HG03139 (cell line): ENCODE measurements around the gene TMEM273.

ENCODE experiments used
- ATAC-seq: cut with Tn5 transposase; IDR thresholded peaks from one replicate; pipeline ENCODE4 v1.9.1; 2021; ENCODE audit not compliant: unreplicated experiment

TMEM273 gene

GRCh38 chr10:49187950-49188761, at the start of gene TMEM273:
Gene TMEM273, minus strand, starts transcription at chr10:49188391. Its CDS starts 55 bp downstream, at chr10:49188336.
- ATAC-seq = peak; percentile 68

GRCh38 chr10:49237985-49238384, 49.8 kb upstream of the TMEM273 start:
- ATAC-seq = no peak

- ATAC-seq = no peak
These were observed 47.2 kb upstream of the TMEM273 start for GRCh38 chr10:49235392-49235791.

- ATAC-seq = no peak
These were observed 43.1 kb upstream of the TMEM273 start for GRCh38 chr10:49231086-49231820.

GRCh38 chr10:49230004-49230403, 41.8 kb upstream of the TMEM273 start:
- no peak for ATAC-seq

- no peak for ATAC-seq
These were observed 40.5 kb upstream of the TMEM273 start for GRCh38 chr10:49228677-49229076.

GRCh38 chr10:49227406-49227805, 39.2 kb upstream of the TMEM273 start:
- no peak for ATAC-seq

- ATAC-seq = no peak
These were observed 38.4 kb upstream of the TMEM273 start for GRCh38 chr10:49226594-49226993.

GRCh38 chr10:49225218-49225876, 37.2 kb upstream of the TMEM273 start:
- ATAC-seq = no peak

- no peak for ATAC-seq
These were observed 35.0 kb upstream of the TMEM273 start for GRCh38 chr10:49223205-49223604.

- ATAC-seq = no peak
These were observed 34.0 kb upstream of the TMEM273 start for GRCh38 chr10:49222170-49222569.

- ATAC-seq = no peak
These were observed 32.5 kb upstream of the TMEM273 start for GRCh38 chr10:49220679-49221078.

- ATAC-seq = no peak
These were observed 31.8 kb upstream of the TMEM273 start for GRCh38 chr10:49220031-49220430.

GRCh38 chr10:49219248-49219647, 31.1 kb upstream of the TMEM273 start:
- no peak for ATAC-seq

GRCh38 chr10:49218480-49218879, 30.3 kb upstream of the TMEM273 start:
- ATAC-seq = no peak

GRCh38 chr10:49217645-49218044, 29.5 kb upstream of the TMEM273 start:
- no peak for ATAC-seq

- ATAC-seq = no peak
These were observed 25.0 kb upstream of the TMEM273 start for GRCh38 chr10:49213211-49213610.

- ATAC-seq = no peak
These were observed 24.6 kb upstream of the TMEM273 start for GRCh38 chr10:49212783-49213182.

GRCh38 chr10:49212076-49212475, 23.9 kb upstream of the TMEM273 start:
- no peak for ATAC-seq

GRCh38 chr10:49208996-49209395, 20.8 kb upstream of the TMEM273 start:
- ATAC-seq = no peak

GRCh38 chr10:49207936-49208487, 19.8 kb upstream of the TMEM273 start:
- ATAC-seq = no peak
